Renal cortical epithelial cell (primary cell): ENCODE data around the gene ABCC8. TPM values are rescaled to one million over a fixed set of nuclear protein-coding genes. Genes with fewer than 3 reads are reported as not detected.

ENCODE experiments used
- DNase-seq: peaks from one replicate; pipeline ENCODE4 v3.0.0-alpha.2; 2011; ENCODE audit warnings: low read depth
- total RNA-seq: library from RNA; depleted of rRNA; stranded (reverse); fragments of >200 nt; gene quantifications from 2 replicates; pipeline ENCODE4 v1.2.3, GENCODE V29; 2014

The ABCC8 gene
- not detected in 2 replicates for total RNA-seq

GRCh38 chr11:17476317-17477083, at the start of gene ABCC8:
ABCC8 (minus strand) TSS chr11:17476845; CDS start chr11:17476776, 69 bp downstream.
- DNase-seq, result no peak

DNA sequence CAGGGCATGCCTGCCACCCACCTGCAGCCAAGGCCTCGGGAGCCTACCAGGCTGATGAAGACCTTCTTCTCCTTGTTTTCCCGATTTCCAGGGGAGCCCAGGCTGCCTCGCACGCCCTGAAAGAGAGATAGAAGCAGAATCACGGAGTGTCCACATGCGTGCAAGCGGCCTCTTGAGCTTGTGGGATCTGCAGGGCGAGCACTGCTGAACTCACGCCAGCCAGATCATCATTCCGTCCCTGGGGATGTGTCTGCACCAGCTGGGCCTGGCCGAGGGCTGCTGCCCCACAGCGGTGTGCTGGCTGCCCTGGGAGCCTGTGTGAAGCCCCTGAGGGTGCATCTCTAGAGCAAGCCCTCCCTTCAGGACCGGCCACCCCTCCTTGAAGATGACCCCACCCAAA, 49.7 kb upstream of the ABCC8 start:
- DNase-seq, result no peak

DNA sequence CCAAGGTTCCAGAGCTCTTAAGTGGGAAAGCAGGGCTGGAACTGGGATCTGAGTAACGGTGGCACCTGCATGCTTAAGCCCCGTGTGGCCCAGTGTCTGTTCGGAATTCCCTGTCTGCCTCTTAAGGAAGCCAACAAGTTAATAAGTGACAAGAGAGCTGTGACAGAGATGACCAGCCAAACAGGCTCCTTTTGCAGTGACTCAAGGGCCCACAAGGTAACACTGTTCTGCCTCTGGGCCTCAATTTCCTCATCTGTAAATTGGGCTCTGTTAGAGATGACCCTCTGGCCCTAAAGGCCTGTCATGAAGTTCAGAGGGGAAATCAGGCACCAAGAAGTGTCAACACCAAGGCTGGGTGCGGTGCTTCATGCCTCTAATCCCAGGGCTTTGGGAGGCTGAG, 48.9 kb upstream of the ABCC8 start:
- DNase-seq, result peak; percentile 48

- no peak for DNase-seq
Observed at GRCh38 chr11:17524221-17524620, 47.6 kb upstream of the ABCC8 start.

GRCh38 chr11:17522655-17523054, 46.0 kb upstream of the ABCC8 start:
- no peak for DNase-seq

DNA sequence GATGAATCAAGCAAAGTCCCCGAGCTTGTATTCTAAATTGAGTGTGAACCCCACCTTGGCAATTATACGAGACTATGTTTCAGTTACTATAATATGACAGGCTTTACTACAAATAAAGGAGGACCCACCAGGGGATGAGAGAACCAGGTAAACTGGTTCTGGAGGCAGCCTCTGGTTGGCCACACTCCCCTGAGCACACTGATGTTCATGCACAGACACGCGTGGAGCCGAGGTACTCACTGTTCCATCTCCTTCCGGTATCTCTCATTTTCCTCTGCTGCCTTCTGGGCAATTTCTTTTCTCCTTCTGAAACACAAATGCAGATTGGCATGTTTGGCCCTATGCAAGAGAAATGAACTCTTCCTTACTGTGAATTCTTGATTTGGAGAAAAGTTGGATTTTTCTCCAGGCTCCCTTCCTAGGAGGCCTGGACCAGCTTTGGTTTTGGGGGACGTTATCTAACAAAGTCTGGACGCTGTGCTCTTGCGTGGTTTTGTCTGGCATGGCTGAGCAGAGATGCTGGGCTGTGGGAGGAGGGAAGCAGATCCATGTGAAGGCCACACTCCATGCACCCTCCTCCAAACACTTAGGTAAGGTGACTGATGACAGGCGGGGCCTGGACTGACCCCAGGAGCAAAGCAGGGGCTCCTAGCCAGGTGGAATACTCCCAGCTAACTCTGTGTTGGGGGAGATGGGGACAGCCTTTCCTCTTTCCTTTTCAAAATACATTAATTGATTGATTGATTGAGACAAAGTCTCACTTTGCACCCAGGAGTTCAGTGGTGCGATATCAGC, 44.7 kb upstream of the ABCC8 start:
- no peak for DNase-seq

DNA sequence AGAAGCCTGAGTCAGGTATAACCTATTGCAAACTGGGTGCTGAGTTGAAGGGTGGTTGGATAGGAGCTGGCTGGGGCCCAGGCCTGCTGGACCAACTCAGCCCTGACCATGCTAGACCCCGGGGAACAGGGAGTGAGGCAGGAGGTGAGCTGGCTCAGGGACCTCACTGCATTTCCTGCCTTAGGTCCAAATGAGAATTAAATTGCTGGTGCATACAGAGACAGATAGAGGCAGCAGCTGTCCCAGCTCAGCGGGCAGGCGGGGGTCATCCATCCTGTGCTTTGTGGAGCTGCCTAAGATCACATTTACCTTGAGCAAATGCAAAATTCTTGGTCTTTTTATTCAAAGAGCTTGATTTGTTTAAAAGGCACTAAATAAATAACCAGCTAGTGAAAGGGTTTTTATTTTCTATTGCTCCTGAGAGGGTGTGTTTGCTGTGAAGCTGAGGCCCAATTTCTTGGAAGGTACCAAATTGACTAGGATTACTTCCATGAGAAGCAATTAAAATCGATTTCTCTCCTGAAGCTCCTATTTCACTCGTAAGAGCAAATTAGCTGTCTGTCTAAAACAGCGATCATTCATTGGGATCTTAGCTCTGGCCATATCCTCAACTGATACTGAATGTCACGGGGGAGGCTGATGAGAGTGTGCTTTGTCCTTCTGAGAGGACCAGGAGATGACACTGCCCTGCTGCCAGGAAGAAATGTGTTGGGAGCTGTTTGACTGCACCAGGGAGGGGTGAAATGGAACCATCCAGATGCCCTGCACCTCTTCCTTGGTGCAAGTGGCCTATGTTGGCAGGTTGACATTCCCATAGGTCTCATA, 42.6 kb upstream of the ABCC8 start:
- DNase-seq, result no peak

- DNase-seq, result no peak
Observed at GRCh38 chr11:17518366-17518765, 41.7 kb upstream of the ABCC8 start.

DNA sequence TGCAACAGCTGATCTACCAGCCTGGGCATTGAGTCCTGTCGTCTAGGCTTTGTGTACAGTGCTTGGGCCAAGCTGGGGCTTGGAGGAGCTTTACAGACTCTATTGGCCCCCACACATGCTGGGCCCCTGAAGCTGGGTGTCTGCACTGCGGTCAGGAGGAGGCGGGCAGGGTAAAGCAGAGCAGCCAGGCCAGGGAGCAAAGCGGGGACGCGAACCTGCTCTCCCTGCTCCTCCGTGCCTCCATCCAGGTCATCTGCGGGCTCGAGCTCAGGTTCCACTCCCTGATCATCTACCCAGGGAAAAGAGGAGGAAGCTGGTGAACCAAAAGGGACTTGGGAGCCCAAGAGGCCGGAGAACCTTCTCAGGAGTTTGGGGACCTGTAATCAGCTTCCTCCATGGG, 40.5 kb upstream of the ABCC8 start:
- no peak for DNase-seq

GRCh38 chr11:17516551-17517150, 40.0 kb upstream of the ABCC8 start:
- DNase-seq, result no peak

DNA sequence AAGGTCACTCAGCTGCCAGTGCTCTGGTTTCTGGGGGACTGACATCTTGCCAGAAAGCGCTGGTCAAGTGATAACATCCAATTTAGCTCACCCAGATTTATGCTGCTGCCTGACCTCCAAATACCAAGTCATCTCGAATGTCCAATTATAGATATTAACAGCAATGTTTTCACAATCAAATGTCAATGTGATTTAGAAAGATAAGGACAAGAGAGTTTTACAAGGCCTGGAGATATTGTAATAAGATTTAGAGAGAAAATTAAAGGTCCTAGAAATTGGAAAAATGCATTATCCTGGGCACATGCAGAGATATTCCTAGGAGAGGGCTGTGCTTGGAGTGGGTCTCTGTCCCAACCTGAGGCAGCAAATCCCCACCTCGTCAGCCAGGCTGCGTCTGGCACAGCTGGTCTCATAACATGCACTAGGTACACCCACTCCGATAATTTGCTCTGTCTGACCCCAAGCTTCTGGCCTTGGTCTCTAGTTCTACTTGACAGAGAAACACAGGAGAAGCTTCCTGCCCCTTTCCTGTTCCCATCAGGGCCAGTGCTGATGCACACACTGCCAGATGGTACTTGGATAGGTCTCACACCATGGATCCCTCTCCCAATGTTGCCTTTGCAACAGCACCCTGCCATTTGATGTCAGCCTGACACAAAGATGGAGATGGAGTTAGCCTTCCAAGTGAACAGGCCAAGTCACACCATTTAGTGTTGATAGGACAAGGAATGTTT, 39.0 kb upstream of the ABCC8 start:
- DNase-seq, result no peak

DNA sequence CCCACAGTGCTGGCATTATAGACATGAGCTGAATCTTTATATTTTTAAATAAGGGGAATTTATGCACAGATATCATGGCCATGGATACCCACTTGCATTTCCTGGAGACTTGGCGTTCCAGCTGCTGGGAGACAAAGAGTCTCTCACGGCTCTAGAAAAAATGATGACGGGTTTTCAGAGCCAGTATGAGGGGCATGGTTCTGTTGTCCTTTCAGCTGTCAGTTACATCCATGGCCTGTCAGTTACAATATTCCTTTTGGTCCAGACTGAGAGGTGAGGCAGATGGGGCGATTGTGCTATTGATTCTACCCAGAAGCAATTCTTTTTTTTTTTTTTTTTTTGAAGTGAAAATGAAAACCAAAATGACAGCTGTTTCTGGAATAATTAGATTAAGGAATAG, 37.8 kb upstream of the ABCC8 start:
- DNase-seq, result no peak

DNA sequence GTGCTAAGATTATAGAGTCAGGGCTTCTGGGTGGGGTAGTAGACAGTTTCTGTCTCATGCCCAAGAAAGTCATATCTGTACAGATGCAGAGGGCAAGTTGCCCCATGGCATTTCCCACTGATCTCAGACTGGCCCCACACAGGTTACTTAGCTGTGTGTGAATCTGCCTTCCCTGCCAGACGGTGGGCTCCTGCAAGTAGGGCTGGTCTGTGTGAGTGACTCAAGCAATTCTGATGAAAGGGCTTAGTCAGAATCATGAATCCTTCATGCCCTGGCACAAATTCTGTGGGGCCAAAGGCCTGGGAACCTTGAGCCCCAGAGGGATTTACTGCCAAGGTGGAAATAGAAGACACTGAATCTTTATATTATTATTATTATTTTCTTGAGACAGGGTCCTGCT, 37.2 kb upstream of the ABCC8 start:
- DNase-seq, result peak; percentile 46

DNA sequence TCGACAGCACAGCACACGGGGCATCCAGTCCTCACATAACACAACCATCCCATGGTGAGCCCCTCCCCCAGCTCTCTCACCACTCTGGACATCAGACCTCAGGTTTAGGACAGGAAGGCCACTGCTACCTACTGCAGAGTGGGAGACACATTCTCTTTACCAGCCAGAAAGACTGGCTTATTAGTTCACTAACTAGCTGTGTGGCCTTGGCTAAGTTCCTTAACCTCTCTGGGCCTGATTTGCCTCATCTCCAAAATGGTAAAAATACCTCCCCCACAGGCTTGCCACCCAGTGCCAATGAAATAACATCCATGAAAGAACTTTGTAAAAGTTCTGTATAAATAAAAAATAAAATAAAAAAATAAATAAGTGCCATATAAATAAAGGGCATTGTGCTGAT, 35.5 kb upstream of the ABCC8 start:
- no peak for DNase-seq

GRCh38 chr11:17511571-17511970, 34.9 kb upstream of the ABCC8 start:
- DNase-seq, result no peak

- DNase-seq, result no peak
Observed at GRCh38 chr11:17510507-17511206, 34.0 kb upstream of the ABCC8 start.

DNA sequence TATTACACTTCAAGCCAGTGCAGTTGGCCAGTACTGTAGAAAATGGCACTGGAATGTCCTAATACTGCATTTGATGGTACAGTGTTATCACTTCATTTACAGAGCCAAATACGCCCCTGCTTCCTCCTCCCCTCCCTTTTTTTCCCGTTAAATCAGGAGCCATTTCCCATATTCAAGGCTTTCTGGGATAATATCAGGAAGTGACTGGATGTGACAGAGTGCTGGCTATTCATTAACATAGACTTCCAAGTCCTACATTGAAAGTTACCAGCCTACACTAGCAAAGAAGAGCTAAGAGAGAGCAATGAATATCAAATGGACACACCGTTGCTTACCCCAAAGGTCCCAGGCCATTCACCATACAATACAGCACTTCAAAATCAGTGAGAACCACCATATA, 32.1 kb upstream of the ABCC8 start:
- peak; percentile 58 for DNase-seq

DNA sequence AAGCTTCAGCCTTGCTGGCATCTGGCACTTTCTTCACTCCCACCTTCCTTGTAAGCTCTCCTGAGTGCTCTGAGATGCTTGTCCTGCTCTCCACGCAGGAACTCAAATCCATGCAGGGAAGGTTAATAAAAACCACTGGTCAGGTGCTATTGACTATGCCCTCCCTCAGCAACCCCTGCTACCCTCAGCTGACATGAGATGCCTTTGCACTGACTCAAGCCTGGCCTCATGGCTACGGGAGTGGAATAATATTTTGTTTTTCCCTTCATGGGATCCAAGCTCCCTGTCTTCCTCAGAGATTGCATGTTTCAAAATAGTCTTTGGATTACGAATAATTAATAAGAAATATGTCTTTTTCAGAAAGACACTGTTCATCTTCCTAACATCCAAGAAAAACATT, 31.7 kb upstream of the ABCC8 start:
- DNase-seq, result peak; percentile 79

- DNase-seq, result no peak
Observed at GRCh38 chr11:17507773-17508172, 31.1 kb upstream of the ABCC8 start.

- no peak for DNase-seq
Observed at GRCh38 chr11:17506942-17507341, 30.3 kb upstream of the ABCC8 start.

DNA sequence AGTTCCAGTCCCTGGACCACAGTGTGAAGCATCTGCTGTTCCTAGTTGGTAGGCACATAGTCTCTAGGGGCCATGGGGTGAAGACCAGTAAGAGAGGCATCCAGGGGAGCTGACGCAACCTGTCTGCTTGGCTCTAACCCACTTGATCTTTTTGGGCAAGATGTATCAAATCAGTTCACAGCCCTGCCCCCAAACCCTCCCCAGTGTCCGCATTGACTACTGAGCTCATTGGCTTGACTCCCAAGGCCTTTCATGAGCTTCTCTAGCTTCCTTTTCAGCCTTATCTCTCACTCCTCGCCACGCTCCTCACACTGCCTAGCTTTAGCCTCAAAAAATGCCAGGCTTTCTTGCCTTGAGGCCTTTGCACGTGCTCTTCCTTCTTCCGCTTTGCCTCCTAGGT, 29.7 kb upstream of the ABCC8 start:
- no peak for DNase-seq
